GM19238 (cell line): Measurements from ENCODE around the gene GSTM2.

Experiments
- DNase-seq: peaks from one replicate; pipeline ENCODE4 v3.0.0; 2011; ENCODE audit warnings: low spot score; ENCODE audit not compliant: insufficient read length

The GSTM2 gene

DNA sequence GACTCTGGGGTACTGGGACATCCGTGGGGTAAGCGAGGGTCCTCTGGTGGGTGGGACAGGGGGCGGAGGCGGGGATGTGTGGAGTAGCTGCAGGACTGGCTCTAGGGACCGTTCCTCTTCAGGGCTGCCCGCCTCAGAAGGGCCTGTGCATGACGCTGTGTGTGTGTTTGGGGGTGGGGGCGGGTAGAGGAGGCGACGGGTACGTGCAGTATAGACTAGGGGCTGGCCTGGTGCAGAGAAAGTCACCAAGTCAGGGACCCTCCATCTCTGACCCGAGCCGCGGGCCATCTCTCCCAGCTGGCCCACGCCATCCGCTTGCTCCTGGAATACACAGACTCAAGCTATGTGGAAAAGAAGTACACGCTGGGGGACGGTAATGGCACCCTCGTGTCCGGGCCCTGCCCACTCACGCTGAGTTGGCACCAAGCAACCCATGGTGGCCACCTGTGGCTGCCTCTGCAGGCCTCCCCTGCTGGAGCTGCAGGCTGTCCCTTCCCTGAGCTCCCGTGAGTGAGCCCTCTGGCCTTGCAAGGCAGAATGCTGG lies 44.5 kb downstream of the GSTM2 start:
- DNase-seq: no peak

DNA sequence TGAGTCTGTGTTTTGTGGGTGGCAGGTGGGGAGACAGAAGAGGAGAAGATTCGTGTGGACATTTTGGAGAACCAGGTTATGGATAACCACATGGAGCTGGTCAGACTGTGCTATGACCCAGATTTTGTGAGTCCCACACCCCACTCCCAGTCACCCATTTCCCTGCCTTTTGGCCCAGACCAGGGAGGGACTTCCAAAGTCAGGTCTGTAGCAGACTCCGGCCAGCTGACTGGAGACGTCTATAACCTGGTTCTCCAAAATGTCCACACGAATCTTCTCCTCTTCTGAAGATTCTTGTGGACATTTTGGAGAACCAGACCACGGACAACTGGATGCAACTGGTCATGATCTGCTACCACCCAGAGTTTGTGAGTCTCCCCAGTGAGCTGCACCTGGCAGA lies 45.8 kb downstream of the GSTM2 start:
- DNase-seq: no peak

DNA sequence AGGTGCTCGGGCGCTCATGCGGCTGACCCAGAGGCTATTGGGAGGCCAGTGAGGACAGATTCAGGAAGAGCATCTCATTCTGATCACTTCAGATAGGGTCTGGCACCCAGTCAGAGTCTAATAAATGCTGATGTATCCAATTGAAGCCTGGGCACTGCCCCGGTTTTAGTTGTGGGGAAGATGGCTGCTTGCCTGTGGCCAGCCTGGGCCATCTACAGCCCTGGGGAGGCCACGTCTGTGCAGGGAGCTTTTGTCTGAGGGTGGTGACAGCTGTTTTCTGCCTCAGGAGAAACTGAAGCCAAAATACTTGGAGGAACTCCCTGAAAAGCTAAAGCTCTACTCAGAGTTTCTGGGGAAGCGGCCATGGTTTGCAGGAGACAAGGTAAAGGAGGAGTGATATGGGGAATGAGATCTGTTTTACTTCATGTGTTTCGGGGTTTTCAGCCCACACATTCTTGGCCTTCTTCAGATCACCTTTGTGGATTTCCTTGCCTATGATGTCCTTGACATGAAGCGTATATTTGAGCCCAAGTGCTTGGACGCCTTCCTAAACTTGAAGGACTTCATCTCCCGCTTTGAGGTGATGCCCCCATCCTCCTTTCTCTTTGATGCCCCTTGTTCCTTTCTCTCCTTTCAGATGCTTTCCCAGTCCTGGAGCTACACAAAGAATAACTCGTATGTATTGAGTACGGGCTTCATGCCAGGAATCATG lies 47.0 kb downstream of the GSTM2 start:
- no peak for DNase-seq

GRCh38 chr1:109716121-109716520 lies 48.3 kb downstream of the GSTM2 start:
- DNase-seq: no peak

DNA sequence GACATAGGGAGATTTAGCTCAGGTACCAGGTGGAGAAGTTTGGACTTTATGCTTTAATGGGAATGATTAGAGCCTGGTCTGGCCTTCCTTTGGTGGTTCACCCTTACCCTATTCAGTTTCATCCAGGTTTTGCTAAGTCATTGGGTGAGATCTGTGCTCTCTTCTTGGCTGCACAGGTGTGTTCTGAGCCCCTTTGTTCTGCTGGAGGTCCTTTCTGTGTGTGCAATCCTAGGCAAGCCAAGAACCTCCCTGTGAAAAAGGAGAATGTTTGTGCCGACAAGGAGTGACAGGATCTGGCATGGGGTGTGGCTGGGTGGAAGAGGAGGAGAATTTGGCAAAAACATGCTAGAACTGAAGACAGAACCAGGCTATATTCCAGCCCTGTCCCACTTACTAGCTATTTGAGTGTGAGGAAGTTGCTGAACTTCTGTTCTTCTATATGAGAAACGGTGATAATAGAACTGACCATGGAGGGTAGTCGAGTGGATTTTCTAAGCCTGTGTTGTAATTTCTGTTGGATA lies 48.8 kb downstream of the GSTM2 start:
- no peak for DNase-seq

- no peak for DNase-seq
These were observed 49.9 kb downstream of the GSTM2 start for GRCh38 chr1:109717729-109718128.

DNA sequence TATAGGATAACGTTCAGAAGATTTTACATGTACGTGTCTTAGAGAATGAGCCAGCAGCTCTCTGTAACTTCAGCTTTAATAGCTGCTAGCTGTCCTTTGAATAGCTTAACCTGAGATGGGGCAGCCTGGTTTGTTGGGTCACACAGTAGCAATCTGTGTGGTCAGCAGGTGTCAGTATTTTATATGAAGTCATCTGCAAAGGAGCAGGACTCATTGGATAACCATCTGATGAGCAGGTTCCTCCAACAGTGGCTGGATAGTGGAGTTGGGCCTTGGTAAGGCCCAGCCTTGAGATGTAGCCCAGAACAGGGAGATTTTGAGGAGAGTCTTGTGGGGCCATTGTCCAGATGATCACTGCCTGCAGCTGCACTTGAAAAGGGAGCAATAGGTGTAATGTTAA lies 50.6 kb downstream of the GSTM2 start:
- DNase-seq: no peak

- DNase-seq: no peak
These were observed 51.5 kb downstream of the GSTM2 start for GRCh38 chr1:109719337-109719837.

GRCh38 chr1:109721042-109721441 lies 53.2 kb downstream of the GSTM2 start:
- DNase-seq: no peak

GRCh38 chr1:109721971-109722370 lies 54.1 kb downstream of the GSTM2 start:
- DNase-seq: no peak

- DNase-seq: no peak
These were observed 55.2 kb downstream of the GSTM2 start for GRCh38 chr1:109722908-109723691.
